HepG2 (cell line): ENCODE measurements around the gene TGFBI. TPM values are rescaled to one million over a fixed set of nuclear protein-coding genes. Genes with fewer than 3 reads are reported as not detected.

Experiments used
- AGO1 ChIP-seq: fragments of 200-400 bp; formaldehyde crosslinking; IDR thresholded peaks from 2 replicates; pipeline ENCODE4 v1.6.1; 2017; ENCODE audit warnings: mild to moderate bottlenecking, low read depth, low read length, moderate library complexity; ENCODE audit not compliant: poor library complexity, severe bottlenecking
- ATF7 ChIP-seq, 2 experiments: fragments of 450-650 bp in 1 of 2; sonication (generic) in 1 of 2; formaldehyde crosslinking in 1 of 2; IDR thresholded peaks; 2 replicates each; pipeline versions ENCODE4 v1.4.0 to v1.6.1; 2016 to 2020; ENCODE audit warnings: antibody characterized with exemption in 1 of 2, mild to moderate bottlenecking in 1 of 2, missing genetic modification reagents in 1 of 2
- CERS6 ChIP-seq: sonication (generic); formaldehyde crosslinking; IDR thresholded peaks from 2 replicates; pipeline ENCODE4 v1.5.0; 2020; ENCODE audit warnings: missing genetic modification reagents
- ELF3 ChIP-seq: IDR thresholded peaks from 2 replicates; pipeline ENCODE4 v1.6.1; 2016; ENCODE audit warnings: missing genetic modification reagents, missing compliant biosample characterization
- KDM2A ChIP-seq: sonication (generic); formaldehyde crosslinking; IDR thresholded peaks from 2 replicates; pipeline ENCODE4 v1.4.0; 2020; ENCODE audit warnings: low read depth, missing genetic modification reagents, borderline replicate concordance
- RFXANK ChIP-seq: IDR thresholded peaks from 2 replicates; pipeline ENCODE4 v1.6.1; 2016
- STAT5B ChIP-seq: sonication (generic); formaldehyde crosslinking; IDR thresholded peaks from 2 replicates; pipeline ENCODE4 v1.4.0; 2020; ENCODE audit warnings: missing genetic modification reagents
- YY1 ChIP-seq: IDR thresholded peaks from 2 replicates; pipeline ENCODE4 v1.6.1; 2011; ENCODE audit warnings: low read length, low read depth, moderate library complexity, mild to moderate bottlenecking; ENCODE audit not compliant: insufficient read depth, insufficient replicate concordance
- ZNF121 ChIP-seq: sonication (generic); formaldehyde crosslinking; IDR thresholded peaks from 2 replicates; pipeline ENCODE4 v1.5.0; 2020; ENCODE audit warnings: mild to moderate bottlenecking, missing genetic modification reagents
- ZNF232 ChIP-seq: sonication (generic); formaldehyde crosslinking; IDR thresholded peaks from 2 replicates; pipeline ENCODE4 v1.4.0; 2020; ENCODE audit warnings: missing genetic modification reagents, borderline replicate concordance
- ZNF317 ChIP-seq: sonication (generic); formaldehyde crosslinking; IDR thresholded peaks from 2 replicates; pipeline ENCODE4 v1.5.0; 2020; ENCODE audit warnings: mild to moderate bottlenecking, missing genetic modification reagents
- ZNF567 ChIP-seq: sonication (generic); formaldehyde crosslinking; IDR thresholded peaks from 2 replicates; pipeline ENCODE4 v1.8.1; 2023; ENCODE audit warnings: mild to moderate bottlenecking, missing genetic modification reagents, borderline replicate concordance
- ZNF614 ChIP-seq: IDR thresholded peaks from 2 replicates; pipeline ENCODE4 v1.6.1; 2018; ENCODE audit warnings: missing biosample characterization, missing genetic modification reagents, inconsistent platforms, borderline replicate concordance
- ZNF75D ChIP-seq: sonication (generic); formaldehyde crosslinking; IDR thresholded peaks from 2 replicates; pipeline ENCODE4 v1.8.1; 2023; ENCODE audit warnings: missing genetic modification reagents, mild to moderate bottlenecking, borderline replicate concordance
- ZSCAN5A ChIP-seq: sonication (generic); formaldehyde crosslinking; IDR thresholded peaks from 2 replicates; pipeline ENCODE4 v1.8.0; 2022; ENCODE audit warnings: mild to moderate bottlenecking, missing genetic modification reagents, borderline replicate concordance
- polyA plus RNA-seq, 8 experiments: library from polyadenylated mRNA; depleted of rRNA in 3 of 8; stranded (reverse) in 7 of 8; unstranded in 1 of 8; fragments of >200 nt; fragmentation: Illumina TruSeq in 4 of 8; extraction: Trizol in 4 of 8; gene quantifications; 2 replicates each; pipeline versions ENCODE4 v1.2.1 to v1.2.3, GENCODE V29; 2011 to 2016; ENCODE audit warnings: low read depth in 4 of 8, missing spikeins in 1 of 8, mixed read lengths in 1 of 8; ENCODE audit not compliant: insufficient read depth in 1 of 8
- total RNA-seq, 5 experiments: library from RNA; depleted of rRNA; stranded (reverse); fragments of >200 nt; fragmentation: Illumina TruSeq; extraction: Trizol; gene quantifications; 2 replicates each; pipeline ENCODE4 v1.2.3, GENCODE V29; 2016; ENCODE audit warnings: low read depth in 1 of 5
- TF ChIP-seq, protein P1 (sequence below): sonication (generic); formaldehyde crosslinking; IDR thresholded peaks from 2 replicates; pipeline ENCODE4 v1.4.0; 2020; ENCODE audit warnings: mild to moderate bottlenecking, missing genetic modification reagents
- TF ChIP-seq, protein P2 (sequence below): sonication (generic); formaldehyde crosslinking; IDR thresholded peaks from 2 replicates; pipeline ENCODE4 v1.4.0; 2020; ENCODE audit warnings: missing genetic modification reagents

TGFBI gene
- total and polyA plus RNA-seq, 2 of the 13 experiments (the other 11 are each of a cell fraction or from before 2014, with no cell fraction given), result 275 to 457 TPM

DNA sequence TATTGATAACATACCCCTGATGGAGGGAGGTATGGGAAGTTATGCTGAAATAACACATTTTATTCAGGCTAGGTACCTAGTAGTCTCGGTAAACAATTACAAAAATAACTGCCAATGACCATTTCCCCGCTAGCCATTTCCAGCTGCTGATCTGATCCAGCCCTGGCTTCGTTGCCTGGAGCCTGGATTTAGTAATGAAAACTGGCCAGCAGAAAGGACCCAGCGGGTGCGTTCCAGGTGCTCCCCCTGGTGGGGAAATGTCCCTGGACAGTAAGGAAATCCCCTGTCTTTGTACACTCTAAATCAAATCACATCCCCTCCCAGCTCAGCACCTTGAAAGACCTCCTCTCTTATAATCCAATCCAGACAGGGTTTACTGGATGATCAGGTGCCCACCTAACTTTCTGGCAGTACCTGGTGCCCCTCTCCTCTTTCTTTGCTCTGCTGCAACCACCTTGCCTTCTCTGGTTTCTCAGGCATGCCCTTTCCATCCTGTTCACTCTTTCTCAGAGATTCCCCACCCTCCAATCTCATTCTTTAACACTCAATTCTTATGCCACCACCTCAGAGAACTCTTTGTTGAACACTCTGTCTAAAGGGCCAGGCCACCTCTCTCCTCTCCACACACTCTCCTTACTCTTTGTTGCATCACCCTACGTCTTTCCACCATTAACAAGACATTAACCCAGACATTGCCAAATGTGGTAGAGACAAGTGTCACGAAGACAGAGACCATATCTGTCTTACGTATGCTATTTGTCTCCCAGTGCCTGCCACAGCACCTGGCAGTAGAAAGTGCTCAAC, 53.8 kb downstream of the TGFBI start (continued):
- TF ChIP-seq ZSCAN5A (CRISPR knock-in tag) (no peak), ATF7 (IDR thresholded peaks at IDR 0.05) (no peak), ATF7 (CRISPR knock-in tag; IDR thresholded peaks at IDR 0.05) (no peak), STAT5B (CRISPR knock-in tag) (no peak), ZNF75D (CRISPR knock-in tag) (no peak), KDM2A (CRISPR knock-in tag) (peak; percentile 63; the same call in 1 of the 2 replicates), CERS6 (CRISPR knock-in tag) (no peak), ZNF317 (no peak), YY1 (peak; percentile 28), ZNF121 (CRISPR knock-in tag) (peak; percentile 69), ZNF232 (CRISPR knock-in tag) (no peak), AGO1 (no peak), ZNF567 (CRISPR knock-in tag) (no peak), ELF3 (CRISPR knock-in tag) (0 out of 2 replicates have a peak, but pooled peaks have one; percentile 37), RFXANK (CRISPR knock-in tag) (no peak), ZNF614 (no peak)
- TF ChIP-seq, protein P1, sequence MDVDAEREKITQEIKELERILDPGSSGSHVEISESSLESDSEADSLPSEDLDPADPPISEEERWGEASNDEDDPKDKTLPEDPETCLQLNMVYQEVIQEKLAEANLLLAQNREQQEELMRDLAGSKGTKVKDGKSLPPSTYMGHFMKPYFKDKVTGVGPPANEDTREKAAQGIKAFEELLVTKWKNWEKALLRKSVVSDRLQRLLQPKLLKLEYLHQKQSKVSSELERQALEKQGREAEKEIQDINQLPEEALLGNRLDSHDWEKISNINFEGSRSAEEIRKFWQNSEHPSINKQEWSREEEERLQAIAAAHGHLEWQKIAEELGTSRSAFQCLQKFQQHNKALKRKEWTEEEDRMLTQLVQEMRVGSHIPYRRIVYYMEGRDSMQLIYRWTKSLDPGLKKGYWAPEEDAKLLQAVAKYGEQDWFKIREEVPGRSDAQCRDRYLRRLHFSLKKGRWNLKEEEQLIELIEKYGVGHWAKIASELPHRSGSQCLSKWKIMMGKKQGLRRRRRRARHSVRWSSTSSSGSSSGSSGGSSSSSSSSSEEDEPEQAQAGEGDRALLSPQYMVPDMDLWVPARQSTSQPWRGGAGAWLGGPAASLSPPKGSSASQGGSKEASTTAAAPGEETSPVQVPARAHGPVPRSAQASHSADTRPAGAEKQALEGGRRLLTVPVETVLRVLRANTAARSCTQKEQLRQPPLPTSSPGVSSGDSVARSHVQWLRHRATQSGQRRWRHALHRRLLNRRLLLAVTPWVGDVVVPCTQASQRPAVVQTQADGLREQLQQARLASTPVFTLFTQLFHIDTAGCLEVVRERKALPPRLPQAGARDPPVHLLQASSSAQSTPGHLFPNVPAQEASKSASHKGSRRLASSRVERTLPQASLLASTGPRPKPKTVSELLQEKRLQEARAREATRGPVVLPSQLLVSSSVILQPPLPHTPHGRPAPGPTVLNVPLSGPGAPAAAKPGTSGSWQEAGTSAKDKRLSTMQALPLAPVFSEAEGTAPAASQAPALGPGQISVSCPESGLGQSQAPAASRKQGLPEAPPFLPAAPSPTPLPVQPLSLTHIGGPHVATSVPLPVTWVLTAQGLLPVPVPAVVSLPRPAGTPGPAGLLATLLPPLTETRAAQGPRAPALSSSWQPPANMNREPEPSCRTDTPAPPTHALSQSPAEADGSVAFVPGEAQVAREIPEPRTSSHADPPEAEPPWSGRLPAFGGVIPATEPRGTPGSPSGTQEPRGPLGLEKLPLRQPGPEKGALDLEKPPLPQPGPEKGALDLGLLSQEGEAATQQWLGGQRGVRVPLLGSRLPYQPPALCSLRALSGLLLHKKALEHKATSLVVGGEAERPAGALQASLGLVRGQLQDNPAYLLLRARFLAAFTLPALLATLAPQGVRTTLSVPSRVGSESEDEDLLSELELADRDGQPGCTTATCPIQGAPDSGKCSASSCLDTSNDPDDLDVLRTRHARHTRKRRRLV (CRISPR knock-in tag), result no peak
- TF ChIP-seq, protein P2, sequence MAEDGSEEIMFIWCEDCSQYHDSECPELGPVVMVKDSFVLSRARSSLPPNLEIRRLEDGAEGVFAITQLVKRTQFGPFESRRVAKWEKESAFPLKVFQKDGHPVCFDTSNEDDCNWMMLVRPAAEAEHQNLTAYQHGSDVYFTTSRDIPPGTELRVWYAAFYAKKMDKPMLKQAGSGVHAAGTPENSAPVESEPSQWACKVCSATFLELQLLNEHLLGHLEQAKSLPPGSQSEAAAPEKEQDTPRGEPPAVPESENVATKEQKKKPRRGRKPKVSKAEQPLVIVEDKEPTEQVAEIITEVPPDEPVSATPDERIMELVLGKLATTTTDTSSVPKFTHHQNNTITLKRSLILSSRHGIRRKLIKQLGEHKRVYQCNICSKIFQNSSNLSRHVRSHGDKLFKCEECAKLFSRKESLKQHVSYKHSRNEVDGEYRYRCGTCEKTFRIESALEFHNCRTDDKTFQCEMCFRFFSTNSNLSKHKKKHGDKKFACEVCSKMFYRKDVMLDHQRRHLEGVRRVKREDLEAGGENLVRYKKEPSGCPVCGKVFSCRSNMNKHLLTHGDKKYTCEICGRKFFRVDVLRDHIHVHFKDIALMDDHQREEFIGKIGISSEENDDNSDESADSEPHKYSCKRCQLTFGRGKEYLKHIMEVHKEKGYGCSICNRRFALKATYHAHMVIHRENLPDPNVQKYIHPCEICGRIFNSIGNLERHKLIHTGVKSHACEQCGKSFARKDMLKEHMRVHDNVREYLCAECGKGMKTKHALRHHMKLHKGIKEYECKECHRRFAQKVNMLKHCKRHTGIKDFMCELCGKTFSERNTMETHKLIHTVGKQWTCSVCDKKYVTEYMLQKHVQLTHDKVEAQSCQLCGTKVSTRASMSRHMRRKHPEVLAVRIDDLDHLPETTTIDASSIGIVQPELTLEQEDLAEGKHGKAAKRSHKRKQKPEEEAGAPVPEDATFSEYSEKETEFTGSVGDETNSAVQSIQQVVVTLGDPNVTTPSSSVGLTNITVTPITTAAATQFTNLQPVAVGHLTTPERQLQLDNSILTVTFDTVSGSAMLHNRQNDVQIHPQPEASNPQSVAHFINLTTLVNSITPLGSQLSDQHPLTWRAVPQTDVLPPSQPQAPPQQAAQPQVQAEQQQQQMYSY (CRISPR knock-in tag), result peak; percentile 62
